HFFc6 (cell line): Measurements from ENCODE around the gene SLC12A1. TPM values are rescaled to one million over a fixed set of nuclear protein-coding genes. Genes with fewer than 3 reads are reported as not detected.

Source experiments
- DNase-seq: peaks from one replicate; pipeline ENCODE4 v3.0.0-alpha.2; 2018
- H3K27ac Mint-ChIP-seq: 2 replicates; pipeline ENCODE4 v1.8.0; 2020; ENCODE audit warnings: mild to moderate bottlenecking, mixed read lengths
- H3K27me3 Mint-ChIP-seq: 2 replicates; pipeline ENCODE4 v1.8.0; 2021; ENCODE audit warnings: mild to moderate bottlenecking, moderate library complexity, mixed read lengths; ENCODE audit not compliant: insufficient read depth
- H3K36me3 Mint-ChIP-seq: 2 replicates; pipeline ENCODE4 v1.8.0; 2021; ENCODE audit warnings: low read depth, mixed read lengths
- H3K4me1 Mint-ChIP-seq: 2 replicates; pipeline ENCODE4 v1.8.0; 2020; ENCODE audit warnings: low read depth, mixed read lengths
- H3K4me3 Mint-ChIP-seq: 2 replicates; pipeline ENCODE4 v1.8.0; 2020; ENCODE audit warnings: mild to moderate bottlenecking, moderate library complexity, mixed read lengths
- H3K9me3 Mint-ChIP-seq: 2 replicates; pipeline ENCODE4 v1.8.0; 2020; ENCODE audit warnings: mild to moderate bottlenecking, mixed read lengths
- CTCF ChIP-seq: fragments of 200-600 bp; sonication (generic); IDR thresholded peaks from 2 replicates; pipeline ENCODE4 v1.5.0; 2021; ENCODE audit warnings: antibody characterized with exemption, mild to moderate bottlenecking
- total RNA-seq, 6 experiments: library from RNA; stranded (reverse); fragmentation: NEBNext Ultra II Directional; extraction: Animal tissue kit (Norgen Biotek cat#: 25700); gene quantifications; 2 replicates in 1 of 6; 3 replicates in 5 of 6; pipeline ENCODE4 v1.2.3, GENCODE V29; 2021

Gene SLC12A1
- total RNA-seq, 6 experiments from 2014 or later = not detected

- no peak for DNase-seq
- H3K9me3 Mint-ChIP-seq = no peaks in the 10 kb centered on the region
- peaks cover 7% of the 10 kb centered on the region for H3K4me1 Mint-ChIP-seq
- TF ChIP-seq CTCF = no peak
- H3K27me3 Mint-ChIP-seq = peaks cover 23% of the 10 kb centered on the region
- H3K4me3 Mint-ChIP-seq = no peak overlapping the region
- H3K27ac Mint-ChIP-seq = no peak overlapping the region
- H3K36me3 Mint-ChIP-seq = no peaks in the 10 kb centered on the region
Measured at GRCh38 chr15:48221261-48221660, 15.2 kb downstream of the SLC12A1 start.

GRCh38 chr15:48221885-48222284 is 15.8 kb downstream of the SLC12A1 start:
- no peak overlapping the region for H3K4me3 Mint-ChIP-seq
- H3K36me3 Mint-ChIP-seq = no peaks in the 10 kb centered on the region
- peak; percentile 15 for DNase-seq
- H3K27me3 Mint-ChIP-seq = peaks cover 23% of the 10 kb centered on the region
- H3K27ac Mint-ChIP-seq = no peak overlapping the region
- H3K9me3 Mint-ChIP-seq = no peaks in the 10 kb centered on the region
- TF ChIP-seq CTCF = no peak
- H3K4me1 Mint-ChIP-seq = peaks cover 7% of the 10 kb centered on the region

- no peak for TF ChIP-seq CTCF
- Mint-ChIP-seq H3K27ac (no peak overlapping the region), H3K27me3 (peaks cover 23% of the 10 kb centered on the region), H3K36me3 (no peaks in the 10 kb centered on the region), H3K4me3 (no peak overlapping the region), H3K4me1 (peaks cover 7% of the 10 kb centered on the region), H3K9me3 (no peaks in the 10 kb centered on the region)
- no peak for DNase-seq
Measured at GRCh38 chr15:48222627-48223026, 16.5 kb downstream of the SLC12A1 start.

- H3K9me3 Mint-ChIP-seq = no peaks in the 10 kb centered on the region
- H3K4me1 Mint-ChIP-seq = peaks cover 7% of the 10 kb centered on the region
- peaks cover 8% of the 10 kb centered on the region for H3K27me3 Mint-ChIP-seq
- no peak overlapping the region for H3K27ac Mint-ChIP-seq
- DNase-seq = no peak
- H3K36me3 Mint-ChIP-seq = no peaks in the 10 kb centered on the region
- no peak for TF ChIP-seq CTCF
- H3K4me3 Mint-ChIP-seq = no peak overlapping the region
Measured at GRCh38 chr15:48225771-48226170, 19.7 kb downstream of the SLC12A1 start.

GRCh38 chr15:48230498-48230897 is 24.4 kb downstream of the SLC12A1 start:
- no peak overlapping the region for H3K4me3 Mint-ChIP-seq
- H3K27me3 Mint-ChIP-seq = peaks cover 2% of the 10 kb centered on the region
- TF ChIP-seq CTCF = no peak
- H3K36me3 Mint-ChIP-seq = no peaks in the 10 kb centered on the region
- H3K4me1 Mint-ChIP-seq = no peaks in the 10 kb centered on the region
- DNase-seq = no peak
- H3K9me3 Mint-ChIP-seq = no peaks in the 10 kb centered on the region
- no peak overlapping the region for H3K27ac Mint-ChIP-seq

- DNase-seq = no peak
- H3K4me3 Mint-ChIP-seq = no peak overlapping the region
Measured at GRCh38 chr15:48233246-48233645, 27.1 kb downstream of the SLC12A1 start.

More at GRCh38 chr15:48233246-48233645, 27.1 kb downstream of the SLC12A1 start:
- Mint-ChIP-seq H3K27me3 (peaks cover 5% of the 10 kb centered on the region), H3K36me3 (no peaks in the 10 kb centered on the region), H3K4me1 (no peaks in the 10 kb centered on the region), H3K27ac (no peak overlapping the region), H3K9me3 (no peaks in the 10 kb centered on the region)
- no peak for TF ChIP-seq CTCF
